SK-N-DZ (cell line): Measurements from ENCODE around the gene RFX4.

ENCODE experiments used
- DNase-seq: peaks from one replicate; pipeline ENCODE4 v3.0.0-alpha.2; 2015; ENCODE audit warnings: low spot score

The RFX4 gene

GRCh38 chr12:106804668-106805067 lies 221.9 kb downstream of the RFX4 start:
- no peak for DNase-seq
